ENCODE results near the gene FBXL7. TPM values are rescaled to one million over a fixed set of nuclear protein-coding genes. Genes with fewer than 3 reads are reported as not detected.

Gene FBXL7
- total RNA-seq, 1 experiment from 2014 or later, result not detected

GRCh38 chr5:15727375-15727774 lies 227.4 kb downstream of the FBXL7 start:
- no TSS peak for BruUV-seq (replicated peaks)
- ATAC-seq, result no peak
- CTCF ChIA-PET, result no interaction called here

GRCh38 chr5:15728811-15729210 lies 228.8 kb downstream of the FBXL7 start:
- no TSS peak for BruUV-seq (replicated peaks)
- H3K9me3 ChIP-seq (ENCODE audit: control insufficient read depth, insufficient read depth, low read depth, low read length), result peaks cover 14% of the 10 kb centered on the region

More at GRCh38 chr5:15727375-15727774, 227.4 kb downstream of the FBXL7 start:
- H3K27ac ChIP-seq (ENCODE audit: low read length), result no peak overlapping the region
- POLR2A ChIA-PET, result no interaction called here
- H3K4me3 ChIP-seq (ENCODE audit: low read depth in 2 of 2, low read length in 2 of 2), result no peak overlapping the region
- TF ChIP-seq REST (IDR thresholded peaks at IDR 0.05; ENCODE audit: insufficient read depth in 1 of 2, low read depth in 2 of 2, low read length in 1 of 2) (no peak), POLR2AphosphoS5 (IDR thresholded peaks at IDR 0.05; ENCODE audit: low read depth, low read length) (no peak), SIN3A (IDR thresholded peaks at IDR 0.05; ENCODE audit: borderline replicate concordance, insufficient read depth, low read depth, low read length) (no peak), CTCF (IDR thresholded peaks at IDR 0.05) (no peak), TCF7L2 (IDR thresholded peaks at IDR 0.05; ENCODE audit: low read depth, low read length) (no peak)
- no peaks in the 10 kb centered on the region for H3K27me3 ChIP-seq (ENCODE audit: control insufficient read depth, insufficient read depth, low read length)
- intact Hi-C loops (cut with micrococcal nuclease; ENCODE audit: unreplicated experiment), result no loop called here
- H3K4me1 ChIP-seq (ENCODE audit: control insufficient read depth, insufficient read depth, low read length), result no peaks in the 10 kb centered on the region
- no peaks in the 10 kb centered on the region for H3K36me3 ChIP-seq (ENCODE audit: control insufficient read depth, insufficient read depth, low read length)
- no peak for DNase-seq (ENCODE audit: low read depth, low spot score)
- in situ Hi-C loops (cut with HindIII; ENCODE audit: low pct_unique_long_range_greater_than_20kb, low sequenced_read_pairs), result no loop called here
- H3K9me3 ChIP-seq (ENCODE audit: control insufficient read depth, insufficient read depth, low read depth, low read length), result peaks cover 14% of the 10 kb centered on the region

More at GRCh38 chr5:15728811-15729210, 228.8 kb downstream of the FBXL7 start:
- ChIA-PET POLR2A (no interaction called here), CTCF (no interaction called here)
- ATAC-seq (no peak), DNase-seq (ENCODE audit: low read depth, low spot score) (no peak)
- no peaks in the 10 kb centered on the region for H3K36me3 ChIP-seq (ENCODE audit: control insufficient read depth, insufficient read depth, low read length)
- intact Hi-C loops (cut with micrococcal nuclease; ENCODE audit: unreplicated experiment) (no loop called here), in situ Hi-C loops (cut with HindIII; ENCODE audit: low pct_unique_long_range_greater_than_20kb, low sequenced_read_pairs) (no loop called here)
- H3K27ac ChIP-seq (ENCODE audit: low read length), result no peak overlapping the region
- TF ChIP-seq SIN3A (IDR thresholded peaks at IDR 0.05; ENCODE audit: borderline replicate concordance, insufficient read depth, low read depth, low read length) (no peak), CTCF (IDR thresholded peaks at IDR 0.05) (no peak), TCF7L2 (IDR thresholded peaks at IDR 0.05; ENCODE audit: low read depth, low read length) (no peak), REST (IDR thresholded peaks at IDR 0.05; ENCODE audit: insufficient read depth in 1 of 2, low read depth in 2 of 2, low read length in 1 of 2) (no peak), POLR2AphosphoS5 (IDR thresholded peaks at IDR 0.05; ENCODE audit: low read depth, low read length) (no peak)
- no peaks in the 10 kb centered on the region for H3K27me3 ChIP-seq (ENCODE audit: control insufficient read depth, insufficient read depth, low read length)
- H3K4me3 ChIP-seq (ENCODE audit: low read depth in 2 of 2, low read length in 2 of 2), result no peak overlapping the region
- H3K4me1 ChIP-seq (ENCODE audit: control insufficient read depth, insufficient read depth, low read length), result no peaks in the 10 kb centered on the region

Measured in Panc1 (cell line).